Keratinocyte (primary cell): ENCODE results near the gene SAE1. TPM values are rescaled to one million over a fixed set of nuclear protein-coding genes. Genes with fewer than 3 reads are reported as not detected.

Experiments used
- DNase-seq: peaks from one replicate; pipeline ENCODE4 v3.0.0-alpha.2; 2011; ENCODE audit warnings: low read depth, missing footprints, low spot score
- FAIRE-seq: peaks from 2 replicates; lab custom pipeline; 2011; peaks lifted over from hg19 to GRCh38; lab: Jason Lieb, UNC
- H2AFZ ChIP-seq: 2 replicates; pipeline ENCODE4 v1.6.0; 2012; ENCODE audit warnings: low read length, control low read depth, inconsistent platforms; ENCODE audit not compliant: control insufficient read depth
- H3K27ac ChIP-seq: 2 replicates; pipeline ENCODE4 v1.5.1; 2011; ENCODE audit warnings: low read length; ENCODE audit not compliant: control insufficient read depth, insufficient read depth
- H3K27me3 ChIP-seq: 3 replicates; pipeline ENCODE4 v1.6.0; 2011; ENCODE audit warnings: low read length; ENCODE audit not compliant: control insufficient read depth, insufficient read depth; ENCODE audit errors: extremely low read depth
- H3K36me3 ChIP-seq, 2 experiments: 2 replicates in 1 of 2; 3 replicates in 1 of 2; pipeline ENCODE4 v1.5.1; 2011; ENCODE audit warnings: low read length in 2 of 2, mild to moderate bottlenecking in 1 of 2; ENCODE audit not compliant: control insufficient read depth in 2 of 2, insufficient read depth in 2 of 2; ENCODE audit errors: extremely low read depth in 1 of 2
- H3K4me1 ChIP-seq: 3 replicates; pipeline ENCODE4 v1.5.1; 2011; ENCODE audit warnings: low read length; ENCODE audit not compliant: control insufficient read depth, insufficient read depth; ENCODE audit errors: extremely low read depth
- H3K4me2 ChIP-seq: 3 replicates; pipeline ENCODE4 v1.6.0; 2011; ENCODE audit warnings: low read depth, low read length; ENCODE audit not compliant: control insufficient read depth, insufficient read depth; ENCODE audit errors: extremely low read depth
- H3K4me3 ChIP-seq, 3 experiments: fragments of 200-600 bp in 1 of 3; sonication (generic) in 1 of 3; 2 replicates in 2 of 3; 3 replicates in 1 of 3; pipeline ENCODE4 v1.5.1; 2011 to 2016; ENCODE audit warnings: low read length in 3 of 3, mild to moderate bottlenecking in 3 of 3, control low read depth in 2 of 3, inconsistent platforms in 1 of 3, low read depth in 1 of 3, mixed read lengths in 1 of 3, mixed run types in 1 of 3, moderate library complexity in 1 of 3; ENCODE audit not compliant: control insufficient read depth in 2 of 3, insufficient read depth in 2 of 3; ENCODE audit errors: extremely low read depth in 1 of 3
- H3K79me2 ChIP-seq: 2 replicates; pipeline ENCODE4 v1.6.0; 2012; ENCODE audit warnings: low read length; ENCODE audit not compliant: control insufficient read depth, insufficient read depth
- H3K9ac ChIP-seq: 3 replicates; pipeline ENCODE4 v1.6.0; 2011; ENCODE audit warnings: low read length; ENCODE audit not compliant: control insufficient read depth, insufficient read depth; ENCODE audit errors: extremely low read depth
- H3K9me1 ChIP-seq: 3 replicates; pipeline ENCODE4 v1.6.0; 2011; ENCODE audit warnings: low read length; ENCODE audit not compliant: control insufficient read depth, insufficient read depth; ENCODE audit errors: extremely low read depth
- H3K9me3 ChIP-seq: 2 replicates; pipeline ENCODE4 v1.5.1; 2012; ENCODE audit warnings: low read depth, low read length; ENCODE audit not compliant: control insufficient read depth
- H4K20me1 ChIP-seq: 3 replicates; pipeline ENCODE4 v1.6.0; 2011; ENCODE audit warnings: low read length; ENCODE audit not compliant: control insufficient read depth, insufficient read depth; ENCODE audit errors: extremely low read depth
- CTCF ChIP-seq, 3 experiments: IDR thresholded peaks in 1 of 3; conservative IDR thresholded peaks in 1 of 3; optimal IDR thresholded peaks in 1 of 3; 2 replicates in 2 of 3; 3 replicates in 1 of 3; pipeline versions ENCODE3 to v1.5.1; 2011; ENCODE audit warnings: low read length in 3 of 3, mild to moderate bottlenecking in 3 of 3, moderate library complexity in 2 of 3, control low read depth in 1 of 3, inconsistent platforms in 1 of 3; ENCODE audit not compliant: insufficient read depth in 2 of 3; ENCODE audit errors: extremely low read depth in 1 of 3
- EZH2 ChIP-seq: IDR thresholded peaks from one replicate; pipeline ENCODE4 v1.6.1; 2012; ENCODE audit warnings: inconsistent platforms, mild to moderate bottlenecking, low read length, moderate library complexity
- dilution Hi-C: fragments of 300-500 bp; cut with MboI; formaldehyde crosslinking; loops from one replicate; pipeline ENCODE4 v1.7.0; 2020; ENCODE audit warnings: low sequenced_read_pairs; ENCODE audit not compliant: extremely low pct_ligation_motif_present
- polyA plus RNA-seq, 5 experiments: library from polyadenylated mRNA; depleted of rRNA in 3 of 5; stranded (reverse) in 3 of 5; stranded (forward) in 1 of 5; unstranded in 1 of 5; fragments of >200 nt; gene quantifications; 1 replicate in 1 of 5; 2 replicates in 3 of 5; 3 replicates in 1 of 5; pipeline versions ENCODE4 v1.2.1 to v1.2.3, GENCODE V29; 2011 to 2012; ENCODE audit warnings: missing spikeins in 2 of 5, low read depth in 1 of 5, low replicate concordance in 1 of 5

The SAE1 gene
- polyA plus RNA-seq, 1 donor (not counting 4 experiments of a cell fraction or from before 2014, with no cell fraction given), result 102 TPM

- FAIRE-seq, result no peak
- H3K4me3 ChIP-seq, result peak overlapping the region; percentile 47 to 81 (median 77)
- no peak for TF ChIP-seq CTCF (optimal IDR thresholded peaks at IDR 0.05 in 1 of 3, IDR thresholded peaks at IDR 0.05 in 1 of 3, conservative IDR thresholded peaks at IDR 0.05 in 1 of 3; ENCODE audit: extremely low read depth in 1 of 3, insufficient read depth in 2 of 3, low read length in 3 of 3)
- no peak for TF ChIP-seq EZH2
- H4K20me1 ChIP-seq, result no peaks in the 10 kb centered on the region
- H3K9me1 ChIP-seq, result no peaks in the 10 kb centered on the region
- no peaks in the 10 kb centered on the region for H3K27me3 ChIP-seq
- H3K79me2 ChIP-seq, result peaks cover 6% of the 10 kb centered on the region
- peaks cover 29% of the 10 kb centered on the region for H3K4me1 ChIP-seq
- H3K27ac ChIP-seq, result peak overlapping the region; percentile 70
- peak overlapping the region; percentile 79 for H3K4me2 ChIP-seq
- dilution Hi-C loops, result no loop called here
- H3K9me3 ChIP-seq, result no peaks in the 10 kb centered on the region
- peak overlapping the region; percentile 64 for H2AFZ ChIP-seq
- DNase-seq, result peak; percentile 66
- H3K36me3 ChIP-seq, result peaks cover 17 to 29% of the 10 kb centered on the region in 2 experiments
- H3K9ac ChIP-seq, result peak overlapping the region; percentile 80
Observed at GRCh38 chr19:47257411-47258169, 127.0 kb downstream of the SAE1 start.

DNA sequence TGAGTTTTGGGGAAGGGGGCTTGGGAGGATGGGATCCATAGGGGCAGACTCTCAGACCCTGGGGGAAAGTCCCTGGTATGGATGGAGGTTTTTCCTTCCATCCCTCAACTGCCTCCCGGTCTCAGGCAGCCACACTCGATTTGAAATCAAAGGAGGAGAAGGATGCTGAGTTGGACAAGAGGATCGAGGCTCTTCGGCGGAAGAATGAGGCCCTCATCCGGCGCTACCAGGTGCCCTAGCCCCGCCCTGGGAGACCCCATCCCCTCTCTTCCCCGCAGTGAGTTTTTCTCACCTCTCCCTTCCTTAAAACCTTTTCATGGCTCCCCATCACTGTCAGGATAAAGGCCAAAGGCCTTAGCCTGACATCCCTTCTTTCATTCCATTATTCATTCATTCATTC lies 127.8 kb downstream of the SAE1 start:
- dilution Hi-C loops, result no loop called here
- no peaks in the 10 kb centered on the region for H4K20me1 ChIP-seq
- peak overlapping the region; percentile 79 for H3K4me2 ChIP-seq
- no peak overlapping the region for H2AFZ ChIP-seq
- peaks cover 6% of the 10 kb centered on the region for H3K79me2 ChIP-seq
- H3K36me3 ChIP-seq, result peaks cover 18 to 35% of the 10 kb centered on the region in 2 experiments
- H3K4me3 ChIP-seq, result peak overlapping the region in 1 of 3 experiments; percentile 77
- peak overlapping the region; percentile 80 for H3K9ac ChIP-seq
- DNase-seq (no peak), FAIRE-seq (no peak)
- no peaks in the 10 kb centered on the region for H3K9me3 ChIP-seq
- no peaks in the 10 kb centered on the region for H3K9me1 ChIP-seq
- no peak overlapping the region for H3K27ac ChIP-seq
- no peaks in the 10 kb centered on the region for H3K27me3 ChIP-seq
- TF ChIP-seq CTCF (optimal IDR thresholded peaks at IDR 0.05 in 1 of 3, IDR thresholded peaks at IDR 0.05 in 1 of 3, conservative IDR thresholded peaks at IDR 0.05 in 1 of 3; ENCODE audit: extremely low read depth in 1 of 3, insufficient read depth in 2 of 3, low read length in 3 of 3) (no peak), EZH2 (no peak)
- peaks cover 20% of the 10 kb centered on the region for H3K4me1 ChIP-seq
